Sigmoid colon (tissue), 7 donors: ENCODE data around the gene TRIM8. TPM values are rescaled to one million over a fixed set of nuclear protein-coding genes. Genes with fewer than 3 reads are reported as not detected.

Source experiments
- DNase-seq: peaks from one replicate; pipeline ENCODE4 v3.0.0-alpha.2; 2019
- H3K27ac ChIP-seq, 4 donors: fragments of 200-600 bp; sonication (generic); one replicate each; pipeline ENCODE4 v1.5.1; 2016 to 2019; ENCODE audit warnings: mild to moderate bottlenecking in 1 of 4
- H3K27me3 ChIP-seq, 3 donors: fragments of 200-600 bp; sonication (generic); one replicate each; pipeline ENCODE4 v1.5.1; 2019; ENCODE audit warnings: mild to moderate bottlenecking in 1 of 3
- H3K36me3 ChIP-seq, 4 donors: fragments of 200-600 bp; sonication (generic); one replicate each; pipeline ENCODE4 v1.5.1; 2016 to 2019
- H3K4me1 ChIP-seq, 4 donors: fragments of 200-600 bp; sonication (generic); one replicate each; pipeline ENCODE4 v1.5.1; 2017 to 2019
- H3K4me3 ChIP-seq, 4 donors: fragments of 200-600 bp; sonication (generic); one replicate each; pipeline ENCODE4 v1.5.1; 2017 to 2019; ENCODE audit warnings: mild to moderate bottlenecking in 2 of 4, moderate library complexity in 1 of 4
- H3K9me3 ChIP-seq, 4 donors: fragments of 200-600 bp in 3 of 4; sonication (generic) in 3 of 4; one replicate each; pipeline versions ENCODE4 v1.5.1 to v1.6.1; 2013 to 2019
- EP300 ChIP-seq, 4 donors: sonication (generic); formaldehyde crosslinking; IDR thresholded peaks; one replicate each; pipeline ENCODE4 v1.6.1; 2017; ENCODE audit warnings: antibody characterized with exemption in 4 of 4
- POLR2A ChIP-seq, 2 donors: fragments of 450-650 bp; IDR thresholded peaks; one replicate each; pipeline ENCODE4 v1.6.1; 2016; ENCODE audit warnings: antibody characterized with exemption in 2 of 2, mild to moderate bottlenecking in 2 of 2, moderate library complexity in 2 of 2
- POLR2AphosphoS5 ChIP-seq, 4 donors: sonication (generic); formaldehyde crosslinking; IDR thresholded peaks; one replicate each; pipeline ENCODE4 v1.6.1; 2017; ENCODE audit warnings: antibody characterized with exemption in 4 of 4
- WGBS, 2 donors: extraction: QIAGEN DNeasy Blood & Tissue Kit; methylation state at CpG; one replicate each; pipeline ENCODE4 v1.1.7; 2013; 5-methylcytosine and 5-hydroxymethylcytosine counted together
- intact Hi-C: fragments of 100-400 bp; cut with DNase I; formaldehyde crosslinking; loops from one replicate; pipeline ENCODE4 v1.15.1; 2023
- polyA plus RNA-seq, 3 donors: library from polyadenylated mRNA; stranded (reverse); fragments of 200-250 nt; gene quantifications; one replicate each; pipeline ENCODE4 v1.2.3, GENCODE V29; 2013
- total RNA-seq, 4 donors: library from RNA; depleted of rRNA; stranded (reverse); fragments of >200 nt; gene quantifications; one replicate each; pipeline ENCODE4 v1.1.0, GENCODE V29; 2016
- TF ChIP-seq, protein P1 (sequence below), 4 experiments: fragments of 450-650 bp in 3 of 4; fragments of 200-600 bp in 1 of 4; IDR thresholded peaks; one replicate each; pipeline ENCODE4 v1.5.1; 2016 to 2019; ENCODE audit warnings: antibody characterized with exemption in 4 of 4, mild to moderate bottlenecking in 3 of 4, moderate library complexity in 2 of 4
- donor health status: healthy with polysubstance abuse.
- donor health status: Bipolar disorder and iron deficiency.
- donor health status: healthy.

TRIM8 gene
- total and polyA plus RNA-seq, 7 donors, result 25.0 to 88.6 (median 58.9) TPM

DNA sequence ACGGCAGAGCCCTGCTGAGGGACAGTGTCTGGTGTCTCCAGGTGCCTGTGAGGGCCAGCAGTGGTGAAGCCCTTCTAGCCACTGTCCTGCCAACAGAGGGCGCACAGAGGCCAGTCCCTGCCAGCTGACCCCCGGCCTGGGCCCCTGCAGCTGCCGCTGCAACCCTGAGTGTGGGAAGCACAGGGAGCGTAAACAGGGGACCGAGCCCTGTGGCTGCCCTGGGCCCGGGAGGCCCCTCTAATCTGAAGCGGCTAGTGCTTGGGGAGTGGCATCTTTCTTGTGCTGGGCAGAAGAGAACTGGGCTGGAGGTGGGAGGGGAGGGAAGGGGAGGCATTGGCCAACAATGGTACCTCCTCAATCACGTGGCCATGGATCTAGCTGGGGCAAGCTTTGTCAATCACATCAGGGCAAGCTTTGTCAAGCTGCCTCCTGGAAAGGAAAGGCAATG lies 34.6 kb downstream of the TRIM8 start:
- Histone ChIP-seq H3K36me3 (peaks cover 0 to 23% (median 0%) of the 10 kb centered on the region in 4 donors), H3K4me3 (no peak overlapping the region), H3K4me1 (peaks cover 0 to 48% (median 38%) of the 10 kb centered on the region in 4 donors), H3K27ac (no peak overlapping the region), H3K9me3 (no peaks in the 10 kb centered on the region), H3K27me3 (no peaks in the 10 kb centered on the region)
- DNase-seq, result peak; percentile 69
- intact Hi-C loops, result no loop called here
- TF ChIP-seq, protein P1, sequence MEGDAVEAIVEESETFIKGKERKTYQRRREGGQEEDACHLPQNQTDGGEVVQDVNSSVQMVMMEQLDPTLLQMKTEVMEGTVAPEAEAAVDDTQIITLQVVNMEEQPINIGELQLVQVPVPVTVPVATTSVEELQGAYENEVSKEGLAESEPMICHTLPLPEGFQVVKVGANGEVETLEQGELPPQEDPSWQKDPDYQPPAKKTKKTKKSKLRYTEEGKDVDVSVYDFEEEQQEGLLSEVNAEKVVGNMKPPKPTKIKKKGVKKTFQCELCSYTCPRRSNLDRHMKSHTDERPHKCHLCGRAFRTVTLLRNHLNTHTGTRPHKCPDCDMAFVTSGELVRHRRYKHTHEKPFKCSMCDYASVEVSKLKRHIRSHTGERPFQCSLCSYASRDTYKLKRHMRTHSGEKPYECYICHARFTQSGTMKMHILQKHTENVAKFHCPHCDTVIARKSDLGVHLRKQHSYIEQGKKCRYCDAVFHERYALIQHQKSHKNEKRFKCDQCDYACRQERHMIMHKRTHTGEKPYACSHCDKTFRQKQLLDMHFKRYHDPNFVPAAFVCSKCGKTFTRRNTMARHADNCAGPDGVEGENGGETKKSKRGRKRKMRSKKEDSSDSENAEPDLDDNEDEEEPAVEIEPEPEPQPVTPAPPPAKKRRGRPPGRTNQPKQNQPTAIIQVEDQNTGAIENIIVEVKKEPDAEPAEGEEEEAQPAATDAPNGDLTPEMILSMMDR (IDR thresholded peaks at IDR 0.05), result peak in 3 of 4 experiments; percentile 30 to 53 (median 34)
- TF ChIP-seq EP300 (IDR thresholded peaks at IDR 0.05), result no peak
- 7 to 16% methylated on average over 9 of the region's 9 CpGs for WGBS, 2 donors

DNA sequence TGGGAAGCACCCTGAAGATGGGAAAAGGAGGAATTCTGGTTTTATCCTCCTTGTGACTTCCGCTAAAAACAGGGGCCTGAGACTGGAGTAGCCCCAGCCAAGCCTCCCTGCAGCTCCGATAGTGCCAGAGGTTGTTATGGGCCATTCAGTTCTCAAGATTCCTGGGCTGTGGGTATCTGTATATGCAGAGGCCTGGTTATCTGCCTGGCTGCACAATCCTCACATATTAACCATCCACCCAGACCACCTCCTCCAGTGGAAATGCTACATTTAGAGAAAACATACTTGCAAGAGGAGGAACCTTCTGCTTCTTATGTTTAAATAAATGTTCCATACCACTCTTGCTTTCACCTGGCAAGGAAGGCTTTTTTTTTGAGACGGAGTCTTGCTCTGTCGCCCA lies 35.3 kb downstream of the TRIM8 start:
- H3K27ac ChIP-seq, result no peak overlapping the region
- peaks cover 0 to 41% (median 30%) of the 10 kb centered on the region in 4 donors for H3K4me1 ChIP-seq
- peak; percentile 7 for DNase-seq
- intact Hi-C loops, result no loop called here
- WGBS, 2 donors, result 97 to 98% methylated on average over 4 of the region's 4 CpGs
- H3K27me3 ChIP-seq, result no peaks in the 10 kb centered on the region
- no peak overlapping the region for H3K4me3 ChIP-seq
- peaks cover 0 to 31% (median 0%) of the 10 kb centered on the region in 4 donors for H3K36me3 ChIP-seq
- H3K9me3 ChIP-seq, result no peaks in the 10 kb centered on the region
- no peak for TF ChIP-seq EP300 (IDR thresholded peaks at IDR 0.05)
- TF ChIP-seq POLR2AphosphoS5 (IDR thresholded peaks at IDR 0.05), result no peak
- TF ChIP-seq POLR2A (IDR thresholded peaks at IDR 0.05), result no peak
- TF ChIP-seq, protein P1 (IDR thresholded peaks at IDR 0.05), result no peak

DNA sequence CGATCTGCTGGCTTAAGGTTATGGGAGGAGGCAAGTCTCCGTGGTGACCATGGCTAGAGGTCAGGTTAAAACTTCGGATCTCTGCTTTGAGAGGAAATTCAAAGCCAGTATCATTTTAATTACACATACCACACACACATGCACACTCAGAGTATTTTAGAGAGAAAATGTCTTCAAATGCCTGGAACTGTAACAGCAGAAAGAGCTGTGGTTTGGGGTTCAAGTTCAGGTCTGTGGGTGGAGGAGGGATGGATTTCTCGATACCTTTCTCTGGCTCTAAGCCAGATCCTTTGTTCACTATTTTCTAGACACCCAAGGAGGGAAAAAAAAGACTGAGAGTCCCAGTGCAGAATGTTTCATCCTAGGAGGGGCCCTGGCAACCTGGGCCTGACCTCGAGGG lies 37.4 kb downstream of the TRIM8 start:
- intact Hi-C loops, result no loop called here
- no peaks in the 10 kb centered on the region for H3K27me3 ChIP-seq
- no peaks in the 10 kb centered on the region for H3K9me3 ChIP-seq
- WGBS, 2 donors, result 81 to 89% methylated on average over 5 of the region's 5 CpGs
- no peak overlapping the region for H3K27ac ChIP-seq
- H3K36me3 ChIP-seq, result peaks cover 0 to 45% (median 0%) of the 10 kb centered on the region in 4 donors
- H3K4me1 ChIP-seq, result peaks cover 0 to 20% (median 11%) of the 10 kb centered on the region in 4 donors
- TF ChIP-seq POLR2AphosphoS5 (IDR thresholded peaks at IDR 0.05) (no peak), EP300 (IDR thresholded peaks at IDR 0.05) (no peak), POLR2A (IDR thresholded peaks at IDR 0.05) (no peak)
- TF ChIP-seq, protein P1 (IDR thresholded peaks at IDR 0.05), result no peak
- peak; percentile 9 for DNase-seq
- no peak overlapping the region for H3K4me3 ChIP-seq

DNA sequence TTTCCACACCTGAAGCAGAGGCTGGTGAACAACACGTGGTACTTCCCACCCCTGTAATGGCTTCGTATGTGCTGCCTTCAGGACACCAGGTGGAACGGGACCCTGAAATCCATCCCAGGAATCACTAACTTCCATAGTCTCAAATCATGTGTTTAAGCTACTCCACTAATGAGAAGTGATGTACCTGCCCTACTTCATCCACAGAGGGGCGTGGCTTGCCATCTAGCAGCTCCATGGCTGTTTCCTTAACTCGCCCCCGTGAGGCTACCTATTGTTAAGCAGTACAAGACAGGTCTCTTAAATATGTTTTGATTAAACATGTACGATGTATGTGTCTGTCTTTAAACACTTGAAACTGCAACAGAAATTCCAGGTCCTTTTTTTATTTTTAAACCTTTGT lies 38.1 kb downstream of the TRIM8 start:
- Histone ChIP-seq H3K9me3 (no peaks in the 10 kb centered on the region), H3K36me3 (peaks cover 0 to 45% (median 0%) of the 10 kb centered on the region in 4 donors), H3K4me3 (no peak overlapping the region), H3K27me3 (no peaks in the 10 kb centered on the region), H3K27ac (no peak overlapping the region), H3K4me1 (peaks cover 0 to 13% (median 6%) of the 10 kb centered on the region in 4 donors)
- intact Hi-C loops, result no loop called here
- no peak for TF ChIP-seq POLR2A (IDR thresholded peaks at IDR 0.05)
- no peak for TF ChIP-seq EP300 (IDR thresholded peaks at IDR 0.05)
- DNase-seq, result peak; percentile 41
- WGBS, 2 donors, result 56 to 84% methylated on average over 7 of the region's 7 CpGs

DNA sequence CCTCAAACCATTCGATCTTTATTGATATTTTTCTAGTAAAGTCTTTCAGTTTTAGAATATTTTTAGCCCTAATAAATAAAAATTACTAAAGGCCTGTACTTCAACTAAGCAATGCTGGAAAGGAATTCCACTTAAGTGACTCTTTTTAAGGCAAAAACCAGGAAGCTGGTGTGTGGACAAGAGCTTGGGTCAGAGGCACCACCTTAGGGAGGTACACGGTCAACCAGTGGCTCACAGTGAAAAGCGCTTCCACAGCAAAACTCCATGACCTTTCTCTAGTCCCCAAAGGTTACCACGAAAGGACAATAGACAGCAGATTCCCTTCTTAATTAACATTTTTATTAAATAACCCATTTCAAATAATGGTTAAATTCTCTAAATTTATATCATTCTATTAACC lies 38.7 kb downstream of the TRIM8 start:
- TF ChIP-seq EP300 (IDR thresholded peaks at IDR 0.05) (no peak), POLR2A (IDR thresholded peaks at IDR 0.05) (no peak), POLR2AphosphoS5 (IDR thresholded peaks at IDR 0.05) (no peak)
- TF ChIP-seq, protein P1 (IDR thresholded peaks at IDR 0.05), result no peak
- Histone ChIP-seq H3K27ac (no peak overlapping the region), H3K27me3 (no peaks in the 10 kb centered on the region), H3K36me3 (peaks cover 0 to 47% (median 0%) of the 10 kb centered on the region in 4 donors), H3K4me3 (no peak overlapping the region), H3K4me1 (peaks cover 0 to 8% (median 4%) of the 10 kb centered on the region in 4 donors), H3K9me3 (no peaks in the 10 kb centered on the region)
- WGBS, 2 donors, result 92 to 95% methylated on average over 4 of the region's 4 CpGs
- intact Hi-C loops, result no loop called here
- DNase-seq, result no peak
